Mesodermal cell (in vitro differentiated cells): ENCODE data around the gene CCDC63.
"Not testable (repeated sequence)": the region's sequence is repeated elsewhere in the genome, so short reads cannot be mapped to it uniquely, and the experiment has no call there.

Source experiments
- H3K27ac ChIP-seq: 2 replicates; pipeline ENCODE4 v1.7.0; 2013; ENCODE audit warnings: mild to moderate bottlenecking, low read depth, low read length, moderate library complexity; ENCODE audit not compliant: severe bottlenecking
- H3K36me3 ChIP-seq: 2 replicates; pipeline ENCODE4 v1.7.1; 2013; ENCODE audit warnings: mild to moderate bottlenecking, low read length, moderate library complexity; ENCODE audit not compliant: control insufficient read depth, insufficient read depth
- H3K4me1 ChIP-seq: one replicate; pipeline ENCODE4 v1.7.1; 2013; ENCODE audit warnings: mild to moderate bottlenecking, low read length; ENCODE audit not compliant: insufficient read depth, control insufficient read depth, poor library complexity, severe bottlenecking
- H3K4me3 ChIP-seq: 2 replicates; pipeline ENCODE4 v1.7.0; 2013; ENCODE audit warnings: low read length, control low read depth, mild to moderate bottlenecking; ENCODE audit not compliant: insufficient read depth, poor library complexity, severe bottlenecking; ENCODE audit errors: extremely low read depth
- H3K9me3 ChIP-seq: 2 replicates; pipeline ENCODE4 v1.7.1; 2013; ENCODE audit warnings: mild to moderate bottlenecking, low read length, moderate library complexity; ENCODE audit not compliant: control insufficient read depth
- WGBS, 2 experiments: methylation state at CpG; one replicate each; pipeline ENCODE4 v1.1.5; 2013; ENCODE audit warnings: missing lambda C conversion rate in 2 of 2; ENCODE audit not compliant: insufficient coverage in 2 of 2; 5-methylcytosine and 5-hydroxymethylcytosine counted together

CCDC63 gene

DNA sequence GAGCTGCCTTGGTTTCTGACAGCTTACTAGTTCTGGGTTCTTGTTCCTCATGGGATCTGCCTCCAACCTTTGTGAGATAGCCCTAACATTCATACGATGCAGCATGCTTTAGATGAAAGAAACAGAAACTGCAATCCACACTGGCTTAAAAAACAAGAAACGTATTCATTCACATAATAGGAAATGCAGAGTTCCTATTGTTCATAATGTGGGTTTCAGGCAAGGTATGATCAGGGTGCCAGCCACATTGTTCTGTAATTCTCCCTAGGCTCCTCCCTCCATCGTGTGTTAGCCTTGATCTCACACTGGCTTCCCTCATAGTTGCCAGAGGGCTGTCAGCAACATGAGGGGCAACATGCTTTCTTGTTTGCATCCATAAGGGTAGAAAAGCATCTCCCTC lies 2.7 kb upstream of the CCDC63 start:
- Histone ChIP-seq H3K4me3 (no peak overlapping the region), H3K4me1 (no peaks in the 10 kb centered on the region), H3K9me3 (no peaks in the 10 kb centered on the region), H3K36me3 (no peaks in the 10 kb centered on the region), H3K27ac (no peak overlapping the region)
- 86 to 94% methylated on average over 2 of the region's 3 CpGs for WGBS, 2 experiments

DNA sequence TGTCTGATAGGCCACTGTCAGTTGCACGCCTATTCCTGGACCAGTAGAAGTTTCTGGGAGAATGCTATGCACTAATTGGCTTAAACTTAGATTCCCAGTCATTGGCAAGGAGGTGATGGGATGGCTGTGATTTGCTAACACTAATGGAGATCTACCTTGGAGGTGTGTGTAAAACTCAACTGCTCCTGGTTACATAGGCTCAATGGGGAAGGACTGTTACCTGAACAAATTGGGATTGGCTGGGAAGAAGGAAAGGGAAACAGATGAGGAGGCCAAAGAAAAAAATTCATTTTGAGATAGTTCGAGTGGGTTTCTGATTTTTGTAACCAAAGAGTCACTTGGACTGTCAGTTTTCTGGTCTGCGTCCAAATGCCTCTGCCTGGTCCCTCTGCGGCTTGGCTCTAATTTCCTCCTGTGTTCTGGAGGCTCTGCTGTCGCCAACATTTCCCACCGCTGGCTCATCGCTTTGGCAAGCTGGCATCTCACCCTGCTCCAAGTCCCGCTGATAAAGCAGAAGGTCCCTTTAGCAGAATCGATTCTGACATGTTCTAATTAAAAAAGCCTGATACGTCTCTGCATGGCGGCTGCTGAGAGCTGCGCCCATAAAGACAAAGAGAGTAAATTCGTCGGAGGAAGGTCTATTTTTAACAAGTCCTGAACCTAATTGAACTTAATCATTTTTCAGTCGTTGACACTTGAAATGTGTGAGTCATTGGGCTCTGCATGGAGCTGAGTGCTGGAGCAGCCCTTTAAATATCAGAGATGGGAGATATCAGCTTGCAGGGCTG lies 2.0 kb upstream of the CCDC63 start:
- WGBS, 2 experiments: 84 to 90% methylated on average over 13 to 14 of the region's 15 CpGs
- peak overlapping the region; percentile 39 for H3K27ac ChIP-seq
- no peak overlapping the region for H3K4me3 ChIP-seq
- H3K9me3 ChIP-seq: no peaks in the 10 kb centered on the region
- no peaks in the 10 kb centered on the region for H3K36me3 ChIP-seq
- no peaks in the 10 kb centered on the region for H3K4me1 ChIP-seq

- Histone ChIP-seq H3K4me3 (no peak overlapping the region), H3K36me3 (no peaks in the 10 kb centered on the region), H3K9me3 (no peaks in the 10 kb centered on the region), H3K27ac (peak overlapping the region; percentile 39), H3K4me1 (no peaks in the 10 kb centered on the region)
- 84 to 87% methylated on average over 3 to 4 of the region's 4 CpGs for WGBS, 2 experiments
These were observed 1.5 kb upstream of the CCDC63 start for GRCh38 chr12:110845339-110845682.

DNA sequence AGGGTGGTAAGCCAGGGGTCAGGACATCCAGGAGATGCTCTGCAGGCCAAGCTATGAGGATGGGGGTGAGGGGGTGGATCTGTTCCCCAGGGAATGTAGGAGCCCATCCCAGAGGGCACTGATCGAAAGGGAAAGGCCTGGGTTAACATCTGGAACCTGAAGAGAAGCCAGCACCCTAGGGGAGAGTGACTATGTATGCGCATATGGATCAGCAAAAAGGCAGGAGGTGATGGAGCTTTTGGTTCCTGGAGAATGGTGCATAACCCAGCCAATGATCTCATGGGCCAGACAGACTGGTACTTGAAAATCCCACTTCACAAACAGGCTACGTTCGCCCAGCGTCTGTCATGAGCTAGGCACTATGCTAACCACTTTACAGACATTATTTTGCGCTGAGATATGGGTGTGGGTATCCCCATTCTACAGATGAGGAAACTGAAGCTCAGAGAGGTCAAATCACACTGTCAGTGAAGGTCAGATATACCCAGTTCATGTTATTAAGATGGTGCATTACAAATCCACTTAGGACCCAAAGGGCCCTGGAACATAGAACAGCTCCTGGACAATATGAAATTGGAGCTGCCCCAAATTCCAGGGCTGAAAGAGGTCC lies 1.6 kb downstream of the CCDC63 start:
- H3K9me3 ChIP-seq: no peaks in the 10 kb centered on the region
- no peak overlapping the region for H3K4me3 ChIP-seq
- no peaks in the 10 kb centered on the region for H3K4me1 ChIP-seq
- H3K27ac ChIP-seq: no peak overlapping the region
- WGBS, 2 experiments: 90 to 92% methylated on average over 5 of the region's 6 CpGs
- H3K36me3 ChIP-seq: no peaks in the 10 kb centered on the region

GRCh38 chr12:110849221-110849620 lies 2.4 kb downstream of the CCDC63 start:
- WGBS, 2 experiments: 100% methylated on average over 2 of the region's 4 CpGs; no CpG with 5 or more reads in 1 of the 2 experiments
- Histone ChIP-seq H3K4me1 (no peaks in the 10 kb centered on the region), H3K36me3 (no peaks in the 10 kb centered on the region), H3K9me3 (no peaks in the 10 kb centered on the region), H3K27ac (no peak overlapping the region), H3K4me3 (no peak overlapping the region)

DNA sequence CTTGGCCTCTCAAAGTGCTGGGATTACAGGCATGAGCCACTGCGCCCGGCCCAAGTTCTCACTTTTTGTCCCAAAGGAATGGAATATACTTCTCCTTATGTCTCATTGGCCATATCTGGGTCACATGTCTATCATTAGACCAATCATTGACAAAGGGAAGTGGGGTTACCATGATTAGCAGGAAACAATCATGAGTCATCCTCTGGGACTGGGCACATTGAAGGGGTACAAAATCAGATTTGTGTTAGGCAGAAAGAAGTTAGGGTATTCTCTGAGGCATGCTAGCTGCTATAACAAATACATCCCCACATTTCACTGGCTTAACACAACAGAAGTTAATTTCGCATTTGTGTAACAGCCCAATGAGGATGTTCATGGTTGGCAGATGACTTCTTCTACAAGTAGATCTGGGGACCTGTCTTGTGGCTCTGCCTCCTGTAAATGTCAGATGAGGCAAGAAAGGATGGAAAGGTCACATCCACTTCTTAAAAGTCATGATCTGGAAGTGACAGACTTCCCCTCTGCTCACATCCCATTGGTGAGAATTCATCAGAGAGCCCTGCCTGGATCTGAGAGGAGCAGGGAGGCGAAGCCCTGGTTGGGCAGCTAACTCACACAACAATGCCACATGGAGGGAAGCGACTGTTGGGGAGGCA lies 3.1 kb downstream of the CCDC63 start:
- Histone ChIP-seq H3K9me3 (no peaks in the 10 kb centered on the region), H3K4me1 (no peaks in the 10 kb centered on the region), H3K36me3 (no peaks in the 10 kb centered on the region), H3K27ac (no peak overlapping the region), H3K4me3 (no peak overlapping the region)
- WGBS, 2 experiments: 96 to 98% methylated on average over 4 to 5 of the region's 5 CpGs

DNA sequence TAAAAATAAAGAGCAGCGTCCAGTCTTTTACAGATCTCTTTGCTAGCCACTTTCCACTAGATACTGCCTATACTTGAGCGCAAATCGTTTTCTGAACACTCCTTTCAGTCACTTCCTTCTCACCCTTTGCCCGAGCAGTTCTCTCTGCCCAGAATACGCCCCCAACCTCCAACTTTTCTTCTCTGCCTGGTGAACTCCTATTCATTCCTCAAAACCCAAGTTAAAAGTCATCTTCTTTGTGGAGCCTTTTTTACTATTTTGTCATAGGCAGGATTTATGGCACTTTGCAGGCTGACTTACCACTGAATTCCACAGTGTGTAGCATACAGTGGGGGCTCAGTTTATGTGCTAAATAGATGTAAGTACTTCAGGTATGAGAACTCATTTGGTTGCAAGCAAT lies 4.0 kb downstream of the CCDC63 start:
- H3K36me3 ChIP-seq: no peaks in the 10 kb centered on the region
- WGBS, 2 experiments: 83 to 87% methylated on average over 5 of the region's 5 CpGs
- H3K27ac ChIP-seq: no peak overlapping the region

GRCh38 chr12:110853836-110854235 lies 7.0 kb downstream of the CCDC63 start:
- no peaks in the 10 kb centered on the region for H3K9me3 ChIP-seq
- no peak overlapping the region for H3K4me3 ChIP-seq
- WGBS, 2 experiments: 87% methylated on average over 2 of the region's 4 CpGs; no CpG with 5 or more reads in 1 of the 2 experiments
- H3K36me3 ChIP-seq: no peaks in the 10 kb centered on the region
- H3K4me1 ChIP-seq: no peaks in the 10 kb centered on the region
- H3K27ac ChIP-seq: no peak overlapping the region

More for the DNA sequence above, 4.0 kb downstream of the CCDC63 start:
- no peaks in the 10 kb centered on the region for H3K9me3 ChIP-seq
- no peak overlapping the region for H3K4me3 ChIP-seq
- H3K4me1 ChIP-seq: no peaks in the 10 kb centered on the region

DNA sequence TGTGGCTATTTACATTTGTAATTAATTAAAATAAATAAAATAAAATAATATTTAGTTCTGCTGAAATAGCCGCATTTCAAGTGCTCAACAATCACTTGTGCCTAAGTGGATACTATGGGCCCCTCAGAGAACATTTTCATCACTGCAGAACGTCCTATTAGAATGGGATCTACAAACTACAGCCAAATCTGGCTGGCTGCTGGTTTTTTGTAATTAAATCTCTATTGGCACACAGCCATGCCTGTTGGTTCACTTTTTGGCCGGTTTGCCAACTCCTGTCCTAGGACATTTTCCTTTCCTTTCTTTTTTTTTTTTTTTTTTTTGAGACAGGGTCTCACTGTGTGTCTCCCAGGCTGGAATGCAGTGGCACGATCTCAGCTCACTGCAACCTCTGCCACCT lies 9.8 kb downstream of the CCDC63 start:
- Histone ChIP-seq H3K9me3 (no peaks in the 10 kb centered on the region), H3K27ac (no peak overlapping the region), H3K4me3 (no peak overlapping the region), H3K36me3 (no peaks in the 10 kb centered on the region), H3K4me1 (peaks cover 3% of the 10 kb centered on the region)
- WGBS, 2 experiments: 76 to 87% methylated on average over 2 of the region's 4 CpGs

DNA sequence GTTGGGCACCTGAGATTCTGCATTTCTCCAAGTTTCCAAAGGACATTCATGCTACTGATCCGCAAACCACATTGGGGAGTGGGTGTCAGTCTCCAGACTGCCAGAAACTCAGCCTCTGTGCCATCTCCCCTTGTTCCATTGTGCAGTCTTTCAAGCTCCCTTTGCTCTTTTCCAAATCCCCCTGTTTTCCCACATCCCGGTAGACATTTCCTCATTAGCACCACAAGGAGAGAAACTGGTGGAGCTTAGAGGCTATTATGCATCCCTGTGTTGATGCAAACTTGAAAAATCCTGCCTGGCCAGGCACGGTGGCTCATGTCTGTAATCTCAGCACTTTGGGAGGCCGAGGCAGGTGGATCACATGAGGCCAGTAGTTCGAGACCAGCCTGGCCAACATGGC lies 10.7 kb downstream of the CCDC63 start:
- H3K9me3 ChIP-seq: no peaks in the 10 kb centered on the region
- H3K4me3 ChIP-seq: no peak overlapping the region
- H3K27ac ChIP-seq: no peak overlapping the region
- WGBS, 2 experiments: 70 to 77% methylated on average over 2 to 4 of the region's 5 CpGs
- no peaks in the 10 kb centered on the region for H3K36me3 ChIP-seq
- peaks cover 3% of the 10 kb centered on the region for H3K4me1 ChIP-seq

- not testable (repeated sequence) for H3K4me1 ChIP-seq, H3K4me3 ChIP-seq, H3K9me3 ChIP-seq, H3K27ac ChIP-seq, H3K36me3 ChIP-seq
- WGBS, 2 experiments: 80 to 96% methylated on average over 1 to 3 of the region's 4 CpGs
These were observed 11.2 kb downstream of the CCDC63 start for GRCh38 chr12:110857954-110858353.
